GM19397 (cell line): ENCODE results near the gene ALG12.

Source experiments
- ATAC-seq: cut with Tn5 transposase; IDR thresholded peaks from one replicate; pipeline ENCODE4 v1.9.1; 2021; ENCODE audit warnings: mild to moderate bottlenecking, moderate library complexity; ENCODE audit not compliant: unreplicated experiment

Gene ALG12

DNA sequence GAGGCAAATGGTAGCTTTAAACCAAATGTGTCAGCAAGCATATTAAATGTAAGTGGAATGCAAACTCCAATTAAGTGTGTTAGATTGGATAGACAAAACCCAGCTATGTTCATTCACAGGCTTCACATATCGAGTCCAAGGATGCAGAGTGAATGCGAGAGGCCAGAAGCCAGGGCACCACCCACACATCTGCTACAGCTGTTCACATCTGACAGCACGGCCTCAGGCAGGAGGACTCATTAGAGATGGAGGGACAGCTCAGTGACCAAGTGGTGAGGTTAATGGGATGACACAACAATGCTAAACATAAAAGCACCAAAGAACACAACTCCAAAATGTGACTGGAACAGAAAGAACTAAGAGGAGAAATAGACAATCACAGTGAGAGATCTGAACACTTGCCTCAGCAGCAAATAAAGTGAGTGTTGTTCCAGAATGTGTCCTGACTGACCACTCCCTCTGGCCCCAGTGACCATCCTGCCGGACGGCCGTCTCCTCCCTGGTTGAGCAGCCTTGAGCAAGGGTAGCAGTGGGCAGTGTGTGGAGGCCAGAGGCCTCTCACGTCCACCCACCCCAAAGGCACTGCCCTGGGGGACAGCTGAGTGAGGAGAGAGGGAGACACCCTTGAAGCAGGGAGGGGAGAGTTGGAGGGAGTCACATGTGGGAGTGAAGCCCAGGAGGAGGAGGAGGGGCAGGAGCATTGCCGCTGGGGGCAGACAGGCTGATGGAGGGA is 23.8 kb downstream of the ALG12 start:
- ATAC-seq = no peak

DNA sequence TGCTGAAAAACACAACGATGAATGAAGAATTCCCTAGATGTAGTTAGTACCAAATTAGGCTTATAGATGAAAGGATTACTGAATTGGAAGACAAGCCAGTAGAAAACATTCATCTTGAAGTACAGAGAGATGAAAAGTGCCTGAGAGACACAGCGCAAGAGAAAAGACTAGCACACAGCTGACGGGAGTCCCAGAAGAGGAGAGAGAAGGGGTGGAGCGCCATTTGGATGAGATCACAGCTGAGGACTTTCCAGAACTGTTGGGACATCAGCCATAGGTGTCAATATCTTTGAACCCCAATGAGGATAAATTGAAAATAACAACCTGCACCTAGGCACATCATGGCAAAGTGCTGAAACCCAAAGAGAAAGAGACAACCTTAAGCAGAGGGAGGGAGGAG is 25.2 kb downstream of the ALG12 start:
- no peak for ATAC-seq

DNA sequence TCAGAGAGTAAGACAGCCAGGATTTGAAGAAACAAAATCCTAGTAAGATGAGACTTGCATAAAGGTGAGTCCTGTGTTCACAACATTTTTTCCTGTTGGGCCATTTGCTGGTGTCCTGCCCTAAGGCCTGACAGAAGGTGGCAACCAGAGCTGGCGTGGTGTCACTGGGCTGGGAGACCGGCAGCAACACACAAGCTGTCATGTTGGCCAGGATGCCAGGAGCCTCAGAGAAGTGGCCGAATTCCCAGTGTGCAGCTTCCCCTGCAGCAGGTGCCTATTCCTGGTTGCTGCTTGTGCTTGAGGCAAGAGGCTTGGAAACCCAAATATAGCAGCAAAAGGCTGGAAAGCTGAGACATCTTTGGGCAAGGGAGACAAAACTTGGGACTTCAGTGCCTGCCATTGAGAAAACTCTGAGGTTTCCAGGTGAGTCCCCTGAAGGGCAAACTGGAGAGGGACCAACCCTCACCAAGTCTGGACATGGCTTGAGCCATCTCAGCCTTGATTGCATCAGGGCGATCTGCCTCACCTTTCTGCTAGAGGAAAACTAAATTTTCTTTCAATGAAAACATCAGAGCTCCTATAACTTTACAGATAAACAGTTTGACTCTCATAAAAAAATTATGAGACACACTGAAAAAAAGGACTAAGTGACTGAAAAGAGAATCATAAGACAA is 25.9 kb downstream of the ALG12 start:
- no peak for ATAC-seq

DNA sequence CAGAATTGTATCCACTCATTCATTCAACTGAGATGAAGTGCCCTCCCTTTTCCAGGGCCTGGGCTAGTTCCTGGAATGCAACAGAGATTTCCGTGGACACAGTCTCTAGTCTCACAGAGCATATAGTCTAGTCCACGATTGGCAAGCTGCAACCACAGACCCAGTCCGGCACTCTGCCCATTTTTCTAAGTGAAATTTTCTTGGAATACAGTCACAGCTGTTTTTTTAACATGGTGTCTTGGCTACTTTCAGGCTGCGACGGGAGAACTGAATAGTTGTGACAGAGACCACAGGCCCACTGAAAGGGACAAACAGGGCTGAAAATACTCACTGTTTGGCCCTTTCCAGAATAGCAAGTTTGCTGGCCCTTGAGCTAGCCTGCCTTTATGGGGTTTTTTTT is 29.2 kb downstream of the ALG12 start:
- ATAC-seq = no peak

DNA sequence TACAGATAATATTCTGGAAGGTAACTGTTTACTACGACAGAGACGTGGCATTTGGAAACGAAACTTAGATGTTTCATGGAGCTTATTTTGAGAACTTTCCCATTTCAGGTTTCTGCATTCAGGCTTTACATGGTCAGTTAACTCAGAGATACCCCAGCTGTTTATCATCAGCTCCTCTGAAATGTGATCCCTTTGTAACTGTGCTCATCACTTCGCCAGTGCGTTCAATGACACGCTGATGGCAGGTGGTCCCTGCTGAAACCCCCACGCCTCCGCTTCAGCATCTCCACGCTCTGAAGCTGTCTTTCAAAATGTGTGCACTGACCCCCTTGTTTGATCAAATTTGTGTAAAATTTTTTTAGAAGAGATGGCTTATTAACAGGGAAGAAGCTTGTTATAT is 30.5 kb downstream of the ALG12 start:
- ATAC-seq = no peak

DNA sequence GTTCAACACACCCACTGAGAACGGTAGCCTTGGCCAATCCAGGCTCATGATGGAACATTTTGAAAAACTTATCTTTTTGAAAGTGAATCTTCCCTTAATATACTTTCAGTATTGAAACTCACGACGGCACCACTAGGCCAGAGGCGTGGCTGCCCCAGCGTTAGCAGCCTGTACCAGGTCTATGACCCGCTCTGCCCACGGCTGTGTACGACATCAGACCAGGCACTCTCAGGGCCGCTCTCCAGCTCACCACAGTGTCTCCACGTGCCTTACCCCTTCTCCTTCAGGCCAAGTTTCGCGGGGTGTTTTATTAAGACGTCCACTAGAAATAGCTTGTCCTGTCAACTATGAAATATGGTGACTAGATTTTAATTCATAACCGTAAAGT is 31.2 kb downstream of the ALG12 start:
- no peak for ATAC-seq

DNA sequence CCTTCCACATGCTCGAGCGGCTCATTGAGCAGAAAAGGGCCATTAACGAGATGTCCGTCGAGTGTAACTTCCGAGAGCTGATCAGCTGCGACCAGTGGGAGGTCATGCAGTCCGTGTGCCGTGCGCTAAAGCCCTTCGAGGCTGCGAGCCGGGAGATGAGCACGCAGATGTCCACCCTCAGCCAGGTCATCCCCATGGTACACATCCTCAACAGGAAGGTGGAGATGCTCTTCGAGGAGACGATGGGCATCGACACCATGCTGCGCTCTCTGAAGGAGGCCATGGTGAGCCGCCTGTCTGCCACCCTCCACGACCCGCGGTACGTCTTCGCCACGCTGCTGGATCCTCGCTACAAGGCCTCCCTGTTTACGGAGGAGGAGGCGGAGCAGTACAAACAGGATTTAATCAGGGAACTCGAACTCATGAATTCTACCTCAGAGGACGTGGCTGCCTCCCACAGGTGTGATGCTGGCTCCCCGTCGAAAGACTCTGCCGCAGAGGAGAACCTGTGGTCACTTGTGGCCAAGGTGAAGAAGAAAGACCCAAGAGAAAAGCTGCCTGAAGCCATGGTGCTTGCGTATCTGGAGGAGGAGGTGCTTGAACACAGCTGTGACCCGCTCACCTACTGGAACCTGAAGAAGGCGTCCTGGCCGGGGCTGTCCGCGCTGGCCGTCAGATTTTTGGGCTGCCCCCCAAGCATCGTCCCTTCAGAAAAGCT is 31.7 kb downstream of the ALG12 start:
- no peak for ATAC-seq

DNA sequence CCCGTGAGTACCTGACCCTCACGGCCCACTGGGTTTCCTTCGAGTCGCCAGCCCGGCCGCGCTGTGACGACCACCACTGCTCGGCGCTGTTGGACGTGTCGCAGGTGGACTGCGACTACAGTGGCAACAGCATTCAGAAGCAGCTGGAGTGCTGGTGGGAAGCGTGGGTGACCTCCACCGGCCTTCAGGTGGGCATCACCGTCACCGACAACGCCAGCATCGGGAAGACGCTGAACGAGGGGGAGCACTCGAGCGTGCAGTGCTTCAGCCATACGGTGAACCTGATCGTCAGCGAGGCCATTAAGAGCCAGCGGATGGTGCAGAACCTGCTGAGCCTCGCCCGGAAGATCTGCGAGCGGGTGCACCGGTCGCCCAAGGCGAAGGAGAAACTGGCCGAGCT is 32.4 kb downstream of the ALG12 start:
- no peak for ATAC-seq

DNA sequence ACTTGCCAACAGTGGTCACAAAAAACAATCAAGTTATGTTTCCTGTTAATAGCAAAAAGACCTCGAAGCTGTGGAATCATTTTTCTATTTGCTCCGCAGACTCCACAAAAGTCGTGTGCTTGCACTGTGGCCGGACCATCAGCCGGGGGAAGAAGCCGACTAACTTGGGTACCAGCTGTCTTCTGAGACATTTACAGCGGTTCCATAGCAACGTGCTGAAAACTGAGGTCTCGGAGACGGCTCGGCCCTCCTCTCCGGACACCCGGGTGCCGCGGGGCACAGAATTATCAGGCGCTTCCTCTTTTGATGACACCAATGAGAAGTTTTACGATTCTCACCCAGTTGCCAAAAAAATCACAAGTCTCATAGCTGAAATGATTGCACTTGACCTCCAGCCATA is 33.0 kb downstream of the ALG12 start:
- ATAC-seq = no peak

DNA sequence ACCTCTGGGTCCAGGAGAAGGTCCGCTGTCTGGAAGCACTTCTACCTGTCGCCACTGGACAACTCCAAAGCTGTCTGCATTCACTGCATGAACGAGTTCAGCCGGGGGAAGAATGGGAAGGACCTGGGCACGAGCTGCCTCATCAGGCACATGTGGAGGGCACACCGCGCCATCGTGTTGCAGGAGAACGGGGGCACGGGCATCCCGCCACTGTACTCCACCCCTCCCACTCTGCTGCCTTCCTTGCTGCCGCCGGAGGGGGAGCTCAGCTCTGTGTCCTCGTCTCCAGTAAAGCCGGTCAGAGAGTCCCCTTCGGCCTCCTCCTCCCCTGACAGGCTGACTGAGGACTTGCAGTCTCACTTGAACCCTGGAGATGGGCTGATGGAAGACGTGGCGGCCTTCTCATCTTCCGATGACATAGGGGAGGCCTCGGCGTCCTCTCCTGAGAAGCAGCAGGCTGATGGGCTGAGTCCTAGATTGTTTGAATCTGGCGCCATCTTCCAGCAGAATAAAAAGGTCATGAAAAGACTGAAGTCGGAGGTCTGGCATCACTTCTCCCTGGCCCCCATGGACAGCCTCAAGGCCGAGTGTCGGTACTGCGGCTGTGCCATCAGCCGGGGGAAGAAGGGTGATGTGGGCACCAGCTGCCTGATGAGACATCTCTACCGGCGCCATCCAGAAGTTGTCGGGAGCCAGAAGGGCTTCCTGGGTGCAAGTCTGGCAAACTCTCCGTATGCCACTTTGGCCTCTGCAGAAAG is 33.6 kb downstream of the ALG12 start:
- no peak for ATAC-seq

DNA sequence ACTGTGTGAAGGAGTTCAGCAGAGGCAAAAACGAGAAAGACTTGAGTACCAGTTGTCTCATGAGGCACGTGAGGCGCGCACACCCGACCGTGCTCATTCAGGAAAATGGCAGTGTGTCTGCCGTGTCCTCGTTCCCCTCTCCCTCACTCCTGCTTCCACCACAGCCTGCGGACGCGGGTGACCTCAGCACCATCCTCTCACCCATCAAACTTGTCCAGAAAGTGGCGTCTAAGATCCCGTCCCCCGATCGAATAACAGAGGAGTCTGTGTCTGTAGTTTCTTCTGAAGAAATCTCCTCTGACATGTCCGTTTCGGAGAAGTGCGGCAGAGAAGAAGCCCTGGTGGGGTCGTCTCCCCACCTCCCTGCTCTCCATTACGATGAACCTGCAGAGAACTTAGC is 34.2 kb downstream of the ALG12 start:
- ATAC-seq = no peak

DNA sequence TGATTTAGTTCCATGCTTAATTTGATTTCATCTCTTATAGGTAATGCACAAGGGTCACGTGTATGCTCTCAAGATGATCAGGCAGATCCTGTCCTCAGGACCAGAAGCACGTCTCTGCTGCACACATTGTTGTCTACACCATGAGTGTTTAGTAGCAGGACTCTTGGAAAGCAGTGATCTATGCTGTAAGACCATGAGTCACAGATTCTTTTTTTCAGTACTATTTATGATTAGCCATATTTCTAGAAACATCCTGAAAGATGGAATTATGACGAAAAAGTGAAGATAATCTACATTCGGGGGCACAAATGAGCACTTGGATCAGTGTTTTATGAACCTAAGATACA is 35.0 kb downstream of the ALG12 start:
- ATAC-seq = no peak

DNA sequence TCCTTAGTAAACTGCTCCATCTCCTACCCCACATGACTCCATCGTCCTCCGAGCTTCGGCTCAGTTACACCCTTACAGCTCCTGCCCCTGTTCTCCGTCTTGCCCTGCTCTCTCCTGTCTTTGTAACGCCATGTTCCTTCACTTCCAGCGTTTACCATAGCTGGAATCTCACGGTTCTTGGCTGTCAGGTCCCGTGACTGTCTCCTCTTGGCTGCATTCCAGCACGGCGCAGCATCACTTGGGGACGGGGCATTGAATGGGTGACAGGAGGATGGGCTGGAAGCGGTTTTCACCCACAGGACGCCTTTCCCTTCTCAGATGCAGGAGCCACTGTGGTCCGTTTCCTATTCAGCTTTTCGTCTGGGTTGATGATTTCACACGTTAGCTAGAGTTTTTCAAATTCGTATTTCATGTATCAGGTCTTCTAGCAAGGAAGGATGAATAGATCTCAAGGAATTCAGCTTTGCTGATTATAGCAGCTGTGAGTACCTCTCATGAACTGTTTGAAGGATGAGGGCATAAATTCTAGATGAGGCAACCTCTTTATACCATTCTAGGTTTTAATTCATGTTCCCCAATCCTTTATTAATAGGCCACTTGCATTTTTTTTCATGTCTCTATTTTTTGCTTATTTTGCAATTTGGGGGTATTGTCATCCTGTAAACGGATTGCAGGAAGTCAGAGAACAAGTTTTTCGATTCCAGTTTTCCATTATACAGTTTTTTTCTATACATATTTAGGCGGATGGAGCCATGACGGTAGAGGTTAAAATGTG is 35.5 kb downstream of the ALG12 start:
- ATAC-seq = no peak

DNA sequence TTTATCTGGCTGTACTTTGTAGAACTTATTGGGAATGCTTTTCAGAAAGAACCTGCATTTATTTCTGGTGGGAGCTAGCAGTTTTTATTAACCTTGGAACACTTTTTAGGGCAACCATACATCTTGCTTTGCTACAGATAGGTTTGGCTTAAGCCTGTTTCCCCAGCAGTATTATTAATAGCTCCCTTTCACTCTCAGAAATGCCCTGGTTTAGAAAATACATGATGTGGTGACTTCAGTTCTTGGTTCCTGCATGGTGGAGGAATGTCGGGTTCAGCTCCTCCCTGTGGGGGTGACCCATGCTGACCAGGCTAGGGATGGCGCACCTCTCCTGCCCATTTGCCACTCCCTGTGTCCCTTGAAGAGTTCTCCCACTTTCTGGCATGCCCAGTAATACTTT is 36.4 kb downstream of the ALG12 start:
- ATAC-seq = no peak

DNA sequence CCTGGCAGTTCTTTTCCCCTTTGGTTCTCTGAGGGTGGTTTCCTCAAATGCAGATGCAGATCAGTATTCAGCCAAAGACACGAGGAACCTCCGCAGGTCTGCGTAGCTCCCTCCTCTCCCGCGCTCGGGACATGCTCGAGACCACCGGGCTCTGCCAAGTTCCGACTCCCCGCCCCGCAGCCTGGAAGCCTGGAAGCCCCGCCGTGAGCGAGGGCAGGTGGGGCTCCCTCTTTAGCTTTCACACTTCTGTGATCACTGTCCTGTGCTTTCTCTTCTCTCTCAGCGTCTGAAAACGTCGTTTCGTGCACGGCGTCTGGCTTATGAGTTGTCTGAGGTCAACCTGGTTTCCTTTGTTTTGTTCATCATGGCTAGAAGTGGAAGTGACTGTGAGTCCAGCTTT is 38.0 kb downstream of the ALG12 start:
- no peak for ATAC-seq

DNA sequence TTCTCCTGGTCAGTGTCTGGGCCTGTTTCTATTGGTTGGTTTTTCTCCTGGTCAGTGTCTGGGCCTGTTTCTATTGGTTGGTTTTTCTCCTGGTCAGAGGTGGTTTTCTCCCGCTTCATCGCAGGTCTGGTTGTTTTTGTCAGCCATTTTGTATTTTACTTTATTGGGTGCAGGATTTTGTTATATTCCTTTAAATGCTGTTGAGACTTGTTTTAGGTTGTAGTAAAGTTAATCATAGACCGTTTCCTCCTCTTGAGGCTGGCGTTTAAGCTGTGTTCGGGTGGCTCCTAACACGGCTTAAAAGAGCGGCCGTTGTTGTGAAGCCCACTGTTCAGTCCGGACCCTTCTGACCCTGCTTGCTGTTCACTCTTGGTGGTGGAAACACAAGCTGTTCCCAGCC is 38.4 kb downstream of the ALG12 start:
- ATAC-seq = no peak

DNA sequence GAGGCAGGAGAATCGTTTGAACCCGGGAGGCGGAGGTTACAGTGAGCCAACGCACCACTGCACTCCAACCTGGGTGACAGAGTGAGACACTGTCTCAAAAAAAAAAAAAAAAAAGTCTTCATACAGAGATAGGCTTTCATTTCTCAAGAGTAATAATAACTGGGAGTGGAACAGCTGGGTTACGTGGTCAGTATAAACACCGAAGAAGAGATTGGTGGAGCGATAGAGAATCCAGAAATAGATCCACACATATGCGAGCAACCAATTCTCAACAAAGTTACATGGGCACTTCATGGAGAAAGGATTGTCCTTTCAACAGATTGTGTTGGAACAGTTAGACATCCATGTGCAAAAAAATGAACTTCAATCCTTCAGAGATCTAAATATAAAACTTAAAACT is 40.0 kb downstream of the ALG12 start:
- no peak for ATAC-seq

DNA sequence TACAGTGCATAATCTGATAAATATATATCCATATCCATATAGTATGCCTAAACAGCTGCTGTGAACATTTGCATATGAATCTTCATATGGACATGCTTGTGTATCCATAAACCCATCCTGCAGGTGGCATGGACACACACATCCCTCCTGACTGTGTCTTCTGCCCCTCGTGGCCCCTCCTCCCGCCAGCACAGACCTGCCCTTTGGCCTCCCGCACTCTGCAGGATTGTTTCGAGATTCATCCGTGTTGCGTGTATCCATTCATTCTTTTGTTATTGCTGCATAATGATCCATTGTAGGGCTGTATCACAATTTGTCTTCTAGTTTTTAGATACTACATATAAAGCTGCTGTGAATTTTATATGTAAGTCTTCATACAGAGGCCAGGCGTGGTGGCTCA is 40.6 kb downstream of the ALG12 start:
- no peak for ATAC-seq

DNA sequence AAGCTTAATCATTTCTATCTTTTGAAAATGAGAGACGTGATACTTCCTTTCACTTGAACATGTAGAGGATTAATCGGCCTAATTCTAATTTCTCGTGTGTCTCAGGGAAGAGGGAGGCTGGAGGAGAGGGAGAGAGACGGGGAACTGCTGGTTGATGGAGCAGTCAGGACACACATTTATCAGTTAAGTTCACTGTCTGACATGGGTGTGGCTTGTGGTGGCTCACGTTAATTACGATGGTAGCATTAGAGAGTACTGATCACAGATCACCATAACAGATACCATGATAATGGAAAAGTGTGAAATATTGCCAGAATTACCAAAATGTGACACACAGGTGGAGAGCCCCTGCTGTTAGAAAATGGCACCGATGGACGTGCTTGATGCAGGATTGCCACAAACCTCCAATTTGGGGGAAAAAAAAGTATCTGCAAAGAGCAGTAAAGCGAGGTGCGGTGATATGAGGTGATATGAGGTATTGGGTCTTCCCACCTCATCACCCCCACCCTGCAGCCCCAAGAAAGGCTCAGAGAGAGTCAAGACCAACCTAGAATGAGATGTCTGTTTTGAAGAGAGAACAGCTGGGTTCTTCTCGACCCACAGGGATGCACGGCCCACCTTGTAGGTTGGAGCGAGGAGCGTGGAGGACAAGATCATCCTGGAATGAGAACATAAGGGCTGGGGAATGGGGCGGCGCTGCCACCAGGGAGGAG is 44.9 kb downstream of the ALG12 start:
- ATAC-seq = no peak

DNA sequence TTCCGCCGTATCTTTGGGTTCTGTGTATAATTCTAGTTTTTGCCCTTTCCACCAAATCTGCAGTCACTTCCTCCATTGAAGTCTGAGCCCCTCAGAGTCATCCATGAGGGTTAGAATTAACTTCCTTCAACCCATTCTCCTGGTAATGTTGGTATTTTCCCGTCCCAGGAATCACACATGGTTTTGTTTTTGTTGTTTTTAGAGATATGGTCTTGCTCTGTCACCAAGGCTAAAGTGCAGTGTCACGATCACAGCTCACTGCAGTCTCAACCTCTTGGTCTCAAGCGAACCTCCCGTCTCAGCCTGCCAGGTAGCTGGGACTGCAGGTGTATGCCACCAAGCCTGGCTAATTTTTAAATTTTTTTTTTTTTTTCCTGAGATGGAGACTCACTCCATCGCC is 45.9 kb downstream of the ALG12 start:
- no peak for ATAC-seq
